Loucy (cell line): ENCODE measurements around the gene PGF.

Experiments used
- H2AFZ ChIP-seq: fragments of 200-600 bp; sonication (generic); 2 replicates; pipeline ENCODE4 v1.6.0; 2016; ENCODE audit warnings: antibody characterized with exemption, mild to moderate bottlenecking, low read length, moderate library complexity
- H3F3A ChIP-seq: fragments of 200-600 bp; 2 replicates; pipeline ENCODE4 v1.6.0; 2016; ENCODE audit warnings: antibody characterized with exemption, low read depth, mild to moderate bottlenecking
- H3K27me3 ChIP-seq: fragments of 200-600 bp; sonication (generic); 2 replicates; pipeline ENCODE4 v1.6.1; 2014; ENCODE audit warnings: low read length, mild to moderate bottlenecking; ENCODE audit not compliant: insufficient read depth, poor library complexity, severe bottlenecking
- H3K36me3 ChIP-seq: fragments of 200-600 bp; sonication (generic); 2 replicates; pipeline ENCODE4 v1.6.1; 2016; ENCODE audit warnings: low read length; ENCODE audit not compliant: insufficient read depth
- H3K4me1 ChIP-seq: fragments of 200-600 bp; sonication (generic); 2 replicates; pipeline ENCODE4 v1.5.1; 2014; ENCODE audit warnings: low read length, mild to moderate bottlenecking; ENCODE audit not compliant: insufficient read depth, poor library complexity, severe bottlenecking
- H3K4me2 ChIP-seq: fragments of 200-600 bp; sonication (generic); 2 replicates; pipeline ENCODE4 v1.6.0; 2014; ENCODE audit warnings: antibody characterized with exemption, low read length, low read depth, mild to moderate bottlenecking; ENCODE audit not compliant: poor library complexity, severe bottlenecking
- H3K4me3 ChIP-seq: fragments of 200-600 bp; sonication (generic); 2 replicates; pipeline ENCODE4 v1.5.1; 2014; ENCODE audit warnings: low read length, mild to moderate bottlenecking, mixed read lengths; ENCODE audit not compliant: poor library complexity, severe bottlenecking
- H3K79me2 ChIP-seq: fragments of 200-600 bp; sonication (generic); 2 replicates; pipeline ENCODE4 v1.6.1; 2014; ENCODE audit warnings: low read length; ENCODE audit not compliant: insufficient read depth
- H3K9ac ChIP-seq: fragments of 200-600 bp; sonication (generic); 2 replicates; pipeline ENCODE4 v1.6.0; 2014; ENCODE audit warnings: mild to moderate bottlenecking, low read depth, low read length, moderate library complexity; ENCODE audit not compliant: poor library complexity, severe bottlenecking
- H3K9me2 ChIP-seq: fragments of 200-600 bp; sonication (generic); replicated peaks from 2 replicates; pipeline ENCODE4 v1.6.1; 2016; ENCODE audit warnings: low read depth, low read length, mixed read lengths
- H3K9me3 ChIP-seq: fragments of 200-600 bp; sonication (generic); 2 replicates; pipeline ENCODE4 v1.6.1; 2014; ENCODE audit warnings: mild to moderate bottlenecking, antibody characterized with exemption, low read length, low read depth; ENCODE audit not compliant: insufficient read depth
- H4K20me1 ChIP-seq: fragments of 200-600 bp; sonication (generic); 2 replicates; pipeline ENCODE4 v1.6.0; 2014; ENCODE audit warnings: antibody characterized with exemption, low read length, mild to moderate bottlenecking; ENCODE audit not compliant: insufficient read depth, poor library complexity, severe bottlenecking
- EZH2phosphoT487 ChIP-seq: fragments of 200-600 bp; IDR thresholded peaks from 2 replicates; pipeline ENCODE4 v1.6.1; 2018; ENCODE audit warnings: antibody characterized with exemption, mild to moderate bottlenecking, moderate library complexity, borderline replicate concordance
- TF ChIP-seq, protein P1 (sequence below): fragments of 200-600 bp; sonication (generic); conservative IDR thresholded peaks from 2 replicates; pipeline ENCODE4 v1.5.1; 2014; ENCODE audit warnings: mild to moderate bottlenecking, antibody characterized with exemption, low read length

The PGF gene

DNA sequence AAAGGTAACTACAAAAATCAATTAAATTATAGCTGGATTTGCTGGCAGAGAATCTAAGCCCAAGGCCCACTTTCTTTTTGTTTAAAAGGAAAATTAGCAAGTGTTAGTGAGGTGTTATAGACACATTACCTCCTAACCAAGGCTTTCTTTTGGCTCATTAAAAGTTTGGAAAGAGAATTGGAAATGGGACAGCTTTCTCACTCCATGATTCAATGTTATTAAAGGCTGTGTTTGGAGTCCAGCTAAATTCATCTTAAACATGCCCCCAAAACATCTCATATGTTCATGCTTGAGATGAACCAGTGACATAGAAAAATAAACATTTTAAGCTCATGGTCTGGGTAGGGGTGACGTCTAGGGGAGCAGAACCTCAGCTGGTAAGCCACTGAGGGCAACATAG lies 13.4 kb upstream of the PGF start:
- no peak overlapping the region for H3K4me2 ChIP-seq
- H3K4me3 ChIP-seq: no peak overlapping the region
- no peaks in the 10 kb centered on the region for H3F3A ChIP-seq
- H2AFZ ChIP-seq: no peak overlapping the region
- no peaks in the 10 kb centered on the region for H4K20me1 ChIP-seq
- TF ChIP-seq, protein P1, sequence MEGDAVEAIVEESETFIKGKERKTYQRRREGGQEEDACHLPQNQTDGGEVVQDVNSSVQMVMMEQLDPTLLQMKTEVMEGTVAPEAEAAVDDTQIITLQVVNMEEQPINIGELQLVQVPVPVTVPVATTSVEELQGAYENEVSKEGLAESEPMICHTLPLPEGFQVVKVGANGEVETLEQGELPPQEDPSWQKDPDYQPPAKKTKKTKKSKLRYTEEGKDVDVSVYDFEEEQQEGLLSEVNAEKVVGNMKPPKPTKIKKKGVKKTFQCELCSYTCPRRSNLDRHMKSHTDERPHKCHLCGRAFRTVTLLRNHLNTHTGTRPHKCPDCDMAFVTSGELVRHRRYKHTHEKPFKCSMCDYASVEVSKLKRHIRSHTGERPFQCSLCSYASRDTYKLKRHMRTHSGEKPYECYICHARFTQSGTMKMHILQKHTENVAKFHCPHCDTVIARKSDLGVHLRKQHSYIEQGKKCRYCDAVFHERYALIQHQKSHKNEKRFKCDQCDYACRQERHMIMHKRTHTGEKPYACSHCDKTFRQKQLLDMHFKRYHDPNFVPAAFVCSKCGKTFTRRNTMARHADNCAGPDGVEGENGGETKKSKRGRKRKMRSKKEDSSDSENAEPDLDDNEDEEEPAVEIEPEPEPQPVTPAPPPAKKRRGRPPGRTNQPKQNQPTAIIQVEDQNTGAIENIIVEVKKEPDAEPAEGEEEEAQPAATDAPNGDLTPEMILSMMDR: no peak
- no peak for TF ChIP-seq EZH2phosphoT487
- peaks cover 12% of the 10 kb centered on the region for H3K4me1 ChIP-seq
- H3K27me3 ChIP-seq: no peaks in the 10 kb centered on the region
- no peak overlapping the region for H3K9ac ChIP-seq
- no peaks in the 10 kb centered on the region for H3K9me3 ChIP-seq
- no peaks in the 10 kb centered on the region for H3K79me2 ChIP-seq
- no peaks in the 10 kb centered on the region for H3K9me2 ChIP-seq
- H3K36me3 ChIP-seq: no peaks in the 10 kb centered on the region

DNA sequence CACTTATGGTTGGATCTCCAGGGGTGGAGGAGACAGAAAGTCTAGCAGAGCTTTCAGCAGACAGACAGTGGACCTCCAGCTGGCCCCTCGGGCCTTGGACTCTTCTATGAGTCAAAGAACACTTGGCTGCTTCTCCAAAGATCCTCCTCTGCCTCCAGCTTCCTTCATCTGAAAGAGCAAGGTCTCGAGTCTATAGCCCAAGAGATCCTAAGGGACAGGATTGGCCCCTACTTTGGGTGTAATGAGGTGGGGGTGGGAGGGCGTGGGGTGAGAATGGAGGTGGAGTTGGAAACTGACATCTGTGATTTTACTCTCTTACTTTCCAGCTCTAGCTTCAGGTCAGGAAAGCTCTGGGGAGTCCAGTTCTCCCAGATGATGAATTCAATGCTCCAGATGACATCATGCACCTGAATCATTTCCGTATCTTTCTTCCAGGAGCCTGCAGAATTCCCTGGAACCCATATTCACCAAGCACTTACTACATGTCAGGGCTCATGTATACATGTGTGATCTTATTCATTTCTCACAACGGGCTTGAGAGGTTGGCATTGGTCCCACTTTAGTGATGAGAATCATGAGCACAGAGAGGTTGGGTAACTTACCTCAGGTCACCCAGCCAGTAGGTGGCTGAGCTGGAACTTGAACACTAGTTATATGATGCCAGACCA lies 10.2 kb upstream of the PGF start:
- H3K79me2 ChIP-seq: no peaks in the 10 kb centered on the region
- H3F3A ChIP-seq: no peaks in the 10 kb centered on the region
- TF ChIP-seq, protein P1: no peak
- no peak for TF ChIP-seq EZH2phosphoT487
- H3K9ac ChIP-seq: no peak overlapping the region
- H4K20me1 ChIP-seq: no peaks in the 10 kb centered on the region
- H2AFZ ChIP-seq: no peak overlapping the region
- no peak overlapping the region for H3K4me2 ChIP-seq
- H3K36me3 ChIP-seq: no peaks in the 10 kb centered on the region
- no peaks in the 10 kb centered on the region for H3K9me2 ChIP-seq
- H3K9me3 ChIP-seq: no peaks in the 10 kb centered on the region
- H3K27me3 ChIP-seq: no peaks in the 10 kb centered on the region
- no peaks in the 10 kb centered on the region for H3K4me1 ChIP-seq
- no peak overlapping the region for H3K4me3 ChIP-seq

DNA sequence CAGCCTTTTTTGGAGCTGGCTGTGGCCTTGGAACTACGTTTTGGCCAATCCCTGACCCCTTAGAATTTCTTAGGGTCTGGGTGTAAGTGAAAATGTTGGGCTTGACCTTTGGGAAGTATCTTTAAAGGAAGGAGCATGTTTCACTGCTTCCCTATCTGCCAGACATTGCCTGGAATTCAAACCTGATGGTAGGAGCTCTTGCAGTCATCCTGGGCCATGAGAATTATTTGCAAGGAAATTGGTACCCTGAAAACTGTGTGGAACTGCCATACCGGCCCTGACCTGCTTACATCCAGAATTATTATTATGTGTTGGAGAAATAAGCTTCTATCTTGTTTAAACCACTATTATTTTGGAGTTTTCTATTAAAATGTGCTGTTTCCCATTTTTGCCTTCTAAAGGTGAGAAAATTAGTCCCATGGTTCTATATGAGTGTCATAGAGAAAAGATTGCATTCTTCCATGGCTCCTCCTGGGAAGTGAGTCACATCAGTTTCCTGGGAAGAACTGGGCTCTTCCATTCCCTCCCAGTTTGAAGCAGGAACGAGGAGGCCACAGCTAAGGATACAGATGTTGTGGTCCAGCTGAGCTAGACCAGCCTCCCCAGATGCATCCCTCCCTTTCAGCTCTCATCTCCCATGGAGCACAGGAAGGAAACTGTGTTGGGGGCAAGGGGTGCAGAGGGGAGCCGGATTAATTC lies 9.5 kb upstream of the PGF start:
- no peak for TF ChIP-seq EZH2phosphoT487
- TF ChIP-seq, protein P1: no peak
- no peaks in the 10 kb centered on the region for H3K9me3 ChIP-seq
- H3F3A ChIP-seq: no peaks in the 10 kb centered on the region
- H3K27me3 ChIP-seq: no peaks in the 10 kb centered on the region
- no peaks in the 10 kb centered on the region for H3K79me2 ChIP-seq
- no peak overlapping the region for H3K4me2 ChIP-seq
- no peak overlapping the region for H3K9ac ChIP-seq
- H3K4me3 ChIP-seq: no peak overlapping the region
- no peaks in the 10 kb centered on the region for H4K20me1 ChIP-seq
- H3K9me2 ChIP-seq: no peaks in the 10 kb centered on the region
- no peaks in the 10 kb centered on the region for H3K36me3 ChIP-seq
- H3K4me1 ChIP-seq: no peaks in the 10 kb centered on the region
- no peak overlapping the region for H2AFZ ChIP-seq
